Stimulated activated CD4-positive, alpha-beta T cell treated with anti-CD3 and anti-CD28 coated beads, TNF-alpha, amount 100 ng/mL, for 1 hour (primary cell): Measurements from ENCODE around the gene NTRK2.

Source experiments
- DNase-seq, 3 donors: peaks; one replicate each; pipeline ENCODE4 v3.0.0-alpha.2; 2020; ENCODE audit warnings: low read depth in 3 of 3, low spot score in 1 of 3

NTRK2 gene

DNA sequence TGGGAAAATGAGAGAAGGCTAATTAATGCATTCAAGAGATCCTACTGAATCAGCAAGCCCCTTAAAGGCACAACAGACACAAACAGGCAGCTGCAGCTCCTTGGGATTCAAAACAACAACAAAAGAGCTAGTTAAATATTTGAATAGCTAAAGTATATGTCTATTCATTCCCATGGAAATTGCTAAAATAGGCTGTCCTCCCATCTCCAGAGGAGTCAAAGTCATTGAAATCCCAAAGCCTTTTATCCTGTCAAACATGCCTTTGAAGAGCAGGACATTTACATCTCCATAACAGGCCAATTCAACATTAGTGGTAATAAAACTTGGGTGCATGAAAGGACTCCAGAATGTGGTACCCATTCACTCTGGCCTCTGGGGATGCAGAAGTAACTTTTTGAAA is 177.4 kb downstream of the NTRK2 start:
- no peak for DNase-seq

DNA sequence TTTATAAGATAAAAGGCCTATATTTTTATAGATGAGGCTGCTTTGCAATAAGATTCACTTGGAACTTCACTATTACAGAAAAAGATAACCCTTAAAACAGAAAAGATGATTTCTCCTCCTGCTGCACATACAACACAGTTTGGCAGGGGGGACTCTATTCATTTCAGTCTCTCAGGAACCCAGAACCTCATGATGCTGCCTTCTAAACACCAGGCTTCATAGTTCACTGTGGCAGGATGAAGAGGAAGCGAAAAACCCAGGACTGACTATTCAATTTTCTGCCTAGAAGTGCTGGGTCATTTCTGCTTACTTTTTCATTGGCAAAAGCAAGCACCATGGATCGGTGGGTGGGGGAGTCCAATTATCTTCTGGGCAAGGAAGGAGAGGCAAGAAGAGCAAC is 179.5 kb downstream of the NTRK2 start:
- no peak for DNase-seq

DNA sequence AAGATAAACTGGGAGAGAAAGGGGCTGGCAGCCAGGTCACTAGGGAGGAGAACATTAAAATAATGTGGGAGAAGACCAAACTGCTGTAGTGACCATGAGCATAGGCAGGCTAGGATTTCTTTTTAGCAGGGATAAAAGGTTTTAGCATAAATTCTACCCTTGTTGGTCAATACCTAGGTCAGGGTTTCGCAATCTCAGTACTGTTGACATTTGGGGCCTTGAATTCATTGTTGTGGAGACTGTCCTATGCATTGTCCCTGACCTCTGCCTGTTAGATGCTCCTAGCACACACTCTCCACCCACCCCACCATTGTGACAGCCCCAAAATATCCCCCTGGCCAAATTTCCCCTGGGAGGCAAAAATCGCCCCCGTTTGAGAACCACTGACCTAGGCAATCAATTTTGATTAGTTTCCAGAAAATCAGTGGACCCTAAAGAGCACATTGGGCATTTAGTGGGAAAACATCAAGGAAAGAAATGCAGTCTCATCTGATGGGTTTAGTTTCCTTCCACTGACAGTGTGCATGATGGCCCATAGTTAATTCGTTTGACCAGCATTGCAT is 181.4 kb downstream of the NTRK2 start:
- no peak for DNase-seq

DNA sequence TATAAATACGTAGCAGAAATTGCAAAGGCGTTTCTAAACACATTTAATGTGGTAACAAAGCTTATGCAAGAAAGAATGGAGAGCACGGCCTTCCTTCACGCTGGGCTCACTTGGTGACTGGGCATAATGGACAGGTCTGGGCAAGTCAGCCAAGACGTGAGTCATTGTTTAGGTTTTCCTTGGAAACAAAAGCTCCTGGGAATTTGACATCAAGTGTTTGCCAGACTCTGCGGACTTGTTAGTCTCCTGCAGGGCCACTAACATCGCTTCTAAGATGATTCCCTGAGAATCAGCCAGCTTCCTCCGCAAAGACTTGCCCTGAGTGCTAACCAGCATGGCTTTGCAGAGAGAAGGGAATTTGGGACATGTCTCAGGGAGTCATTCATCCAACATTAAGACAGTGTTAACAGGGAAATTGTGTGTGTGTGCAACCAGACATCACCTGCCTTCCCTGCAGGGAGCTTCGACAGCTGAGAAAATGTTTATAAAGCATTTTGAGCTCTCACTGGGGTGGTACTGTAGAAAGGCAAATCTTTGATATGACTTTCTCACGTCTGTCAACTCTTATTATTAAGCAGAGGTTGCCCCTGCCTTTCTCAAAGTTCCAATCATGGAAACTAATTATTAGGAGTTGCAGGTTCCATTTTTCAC is 182.5 kb downstream of the NTRK2 start:
- DNase-seq: no peak

DNA sequence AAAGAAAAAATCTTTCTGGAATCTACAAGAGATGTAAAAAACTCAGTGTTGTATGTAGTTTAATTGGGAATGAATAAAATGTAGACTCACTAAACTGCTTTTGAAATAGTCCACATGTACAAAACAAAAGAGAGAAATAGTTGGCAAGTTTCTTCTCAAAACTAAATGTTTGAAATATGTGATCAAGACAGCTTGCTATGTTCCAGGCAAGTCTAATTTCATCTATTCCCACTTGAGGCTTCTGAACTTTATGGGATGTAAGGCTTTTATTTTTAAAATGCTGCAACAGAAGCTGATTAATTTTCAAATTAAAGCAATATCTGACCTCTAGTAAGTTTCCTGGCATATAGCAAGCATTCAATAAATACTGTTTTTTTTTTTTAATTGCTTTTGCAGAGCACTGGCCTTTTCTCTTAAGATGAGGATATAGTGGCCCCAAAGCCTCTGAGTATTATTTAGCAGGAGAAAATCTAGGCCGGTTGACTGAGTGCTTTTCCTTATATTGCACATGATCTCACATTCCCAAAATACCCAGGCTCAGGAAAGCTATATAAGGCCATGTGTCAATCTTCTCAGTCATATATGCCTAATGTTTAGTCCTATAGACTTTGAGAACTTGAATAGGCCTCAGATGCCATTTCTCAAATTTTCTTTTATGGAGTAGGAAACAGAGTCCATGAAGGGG is 183.2 kb downstream of the NTRK2 start:
- DNase-seq: no peak

DNA sequence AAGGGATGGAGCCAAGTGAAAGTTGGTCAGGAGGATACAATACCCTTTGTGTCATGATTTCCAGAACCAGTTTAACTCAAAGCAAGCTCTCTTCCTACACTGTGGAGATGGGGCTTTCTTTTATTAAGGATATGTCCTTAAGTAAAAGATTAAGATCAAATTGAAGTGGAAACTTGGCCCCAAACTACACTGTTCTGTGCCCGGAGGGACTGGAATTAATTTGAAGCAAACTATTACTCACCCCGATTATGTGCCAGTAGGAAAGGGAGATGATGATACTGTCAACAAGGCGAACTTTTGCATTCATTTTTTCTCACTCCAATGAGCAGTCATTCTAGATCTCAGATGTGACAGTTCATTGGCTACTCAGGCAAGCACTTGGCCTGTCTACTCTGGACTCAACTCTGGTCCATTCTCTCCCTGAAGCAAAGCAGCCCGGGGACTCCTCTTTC is 186.7 kb downstream of the NTRK2 start:
- DNase-seq: no peak

DNA sequence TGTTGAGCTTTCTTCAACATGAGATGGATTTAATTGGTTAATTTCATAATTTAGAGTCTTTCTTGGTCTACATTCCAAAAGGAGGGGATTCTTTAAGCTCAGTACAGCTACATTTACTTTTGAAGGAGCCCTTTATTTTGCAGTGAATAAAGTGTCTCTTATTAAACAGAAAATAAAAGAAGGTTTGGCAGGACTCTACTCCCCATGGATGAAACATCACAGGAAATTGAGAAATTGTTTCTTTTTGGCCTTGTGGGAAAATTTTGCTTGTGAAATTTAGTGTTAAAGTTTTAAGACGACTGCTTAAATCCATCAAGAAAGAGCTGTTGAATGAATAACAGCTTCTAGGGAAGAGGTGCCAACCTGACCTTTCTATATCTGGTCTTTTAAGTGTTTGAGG is 187.7 kb downstream of the NTRK2 start:
- no peak for DNase-seq

DNA sequence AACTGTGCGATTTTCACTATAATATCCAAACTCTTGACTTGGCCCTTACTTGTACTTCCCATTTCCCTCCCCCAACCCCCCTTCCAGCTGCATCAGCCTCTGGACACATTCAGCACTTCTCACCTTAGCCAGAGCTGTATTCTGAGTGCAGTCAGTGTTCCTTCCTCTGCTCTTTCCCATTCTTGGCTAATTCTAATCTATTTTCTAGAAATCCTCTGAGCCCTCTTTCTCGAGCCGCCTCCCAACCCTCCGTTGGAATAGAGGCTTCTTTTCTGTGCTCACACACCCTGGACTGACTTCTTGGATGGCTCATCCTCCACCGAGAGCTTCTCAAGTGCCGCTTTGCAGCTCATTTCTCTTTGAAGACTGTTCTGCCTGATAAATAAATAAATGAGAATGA is 188.8 kb downstream of the NTRK2 start:
- no peak for DNase-seq

DNA sequence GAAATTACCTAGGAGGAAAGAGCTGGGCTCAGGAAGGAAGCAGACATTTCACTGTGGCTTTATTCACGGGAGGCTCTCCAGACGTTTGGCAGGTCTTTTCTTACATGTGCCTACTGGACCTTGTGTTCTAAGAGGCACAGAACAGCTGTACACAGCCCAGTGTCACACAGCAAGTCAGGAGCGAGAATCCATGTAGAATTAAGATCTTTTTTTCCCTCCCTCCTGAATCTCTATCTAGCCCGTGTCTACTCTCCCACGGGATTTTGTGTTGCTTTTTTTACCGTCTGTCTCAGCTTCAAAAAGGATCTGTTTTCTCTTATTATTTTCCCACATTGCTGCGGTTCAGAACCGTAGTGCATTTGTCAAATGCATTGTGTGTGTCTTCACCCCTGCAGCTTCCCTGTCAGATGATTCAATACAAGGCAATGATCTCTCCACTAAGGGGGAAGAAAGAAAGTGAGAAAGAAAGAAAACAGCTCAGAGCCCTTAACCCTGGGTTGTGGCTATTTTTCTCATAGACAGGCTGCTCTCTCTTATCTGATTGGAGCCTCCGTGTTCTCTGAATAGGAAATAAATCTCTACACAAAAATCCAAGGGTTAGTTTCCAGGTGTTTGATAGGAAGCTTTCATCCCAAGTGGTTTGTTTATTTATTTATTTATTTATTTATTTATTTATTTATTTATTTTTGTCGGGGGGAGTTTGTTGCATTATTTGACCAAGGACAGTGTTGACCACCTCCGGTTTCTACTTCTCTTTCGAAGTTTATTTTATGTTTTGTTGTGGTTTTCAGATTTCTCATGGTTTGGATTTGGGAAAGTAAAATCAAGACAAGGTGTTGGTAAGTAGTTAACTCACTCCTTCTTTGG is 191.0 kb downstream of the NTRK2 start:
- DNase-seq: no peak

DNA sequence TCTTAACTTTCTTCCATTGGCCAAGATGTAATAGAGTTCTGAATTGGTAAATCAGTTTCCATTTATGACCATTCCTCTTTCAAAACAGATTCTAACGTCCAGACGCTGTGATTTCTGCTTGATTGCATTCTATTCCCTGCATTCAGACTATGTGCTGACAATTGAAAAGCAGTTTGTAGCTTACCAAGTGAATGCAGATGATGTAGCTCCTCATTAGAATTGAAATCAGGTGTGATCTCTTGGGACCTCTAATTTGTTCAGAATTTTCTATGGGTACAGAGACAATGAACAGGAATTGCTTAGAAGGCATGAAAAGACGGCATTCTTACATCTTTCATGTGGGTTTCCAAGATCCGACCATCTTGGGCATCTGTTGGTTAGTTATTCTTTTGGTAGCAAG is 191.9 kb downstream of the NTRK2 start:
- no peak for DNase-seq

DNA sequence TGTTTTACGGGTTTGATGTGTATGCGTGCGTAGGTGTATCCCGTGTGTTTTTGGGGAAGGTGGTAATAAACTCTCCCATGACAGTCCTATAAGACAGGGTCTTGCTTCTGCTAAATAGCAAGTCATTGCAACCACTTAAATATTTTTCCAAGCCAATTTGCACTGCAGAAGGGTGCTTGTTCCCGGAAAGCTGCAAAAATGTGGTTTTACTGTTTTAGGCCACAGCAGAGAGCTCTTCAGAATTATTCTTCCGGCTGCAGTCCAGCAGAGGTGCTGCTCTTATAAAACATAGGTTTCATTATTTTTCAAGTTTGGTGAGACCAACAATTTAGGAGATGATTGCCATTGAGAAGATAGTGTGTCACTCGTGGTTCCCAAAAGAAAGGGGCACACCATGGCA is 192.8 kb downstream of the NTRK2 start:
- DNase-seq: no peak

DNA sequence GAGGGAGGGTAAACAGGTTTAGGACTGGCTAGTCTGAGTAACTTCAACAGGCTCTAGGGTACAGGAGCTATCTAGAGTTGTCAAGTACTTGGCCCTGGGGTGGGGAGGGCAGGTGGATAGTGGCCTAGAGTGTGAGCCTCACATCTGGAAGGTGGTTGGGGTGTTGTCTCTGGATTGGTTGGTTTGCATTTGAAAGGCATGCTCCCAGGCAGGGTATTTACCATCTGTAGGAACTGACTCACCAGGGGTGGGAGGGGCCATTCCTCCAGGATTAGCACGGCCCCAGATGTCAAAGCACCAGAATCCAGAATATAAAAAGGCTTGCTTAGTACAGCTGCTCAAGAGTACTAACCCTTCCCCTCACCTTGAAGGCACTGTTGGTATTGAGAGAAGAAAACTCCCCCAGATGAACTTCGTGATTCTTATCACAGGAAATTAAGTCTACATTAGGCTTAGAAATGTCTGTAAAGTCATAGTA is 193.3 kb downstream of the NTRK2 start:
- no peak for DNase-seq

DNA sequence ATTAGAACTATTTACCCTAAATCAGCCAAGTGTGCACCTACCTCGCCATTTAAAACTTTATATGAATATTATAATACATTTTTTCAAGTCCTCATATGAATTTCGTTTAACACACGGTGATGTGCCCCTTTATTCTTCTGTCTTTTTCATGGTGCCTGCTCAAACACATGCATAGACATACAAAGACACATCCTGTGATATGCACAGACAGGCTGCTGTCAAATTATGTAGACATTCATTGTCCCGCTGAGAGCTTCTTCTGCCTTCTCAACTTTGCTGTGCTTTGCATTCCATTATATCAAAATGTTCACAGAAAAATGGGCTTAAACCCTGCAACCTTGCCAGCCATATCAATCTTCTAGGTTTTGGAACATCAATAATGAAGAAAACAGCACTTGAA is 193.8 kb downstream of the NTRK2 start:
- no peak for DNase-seq

DNA sequence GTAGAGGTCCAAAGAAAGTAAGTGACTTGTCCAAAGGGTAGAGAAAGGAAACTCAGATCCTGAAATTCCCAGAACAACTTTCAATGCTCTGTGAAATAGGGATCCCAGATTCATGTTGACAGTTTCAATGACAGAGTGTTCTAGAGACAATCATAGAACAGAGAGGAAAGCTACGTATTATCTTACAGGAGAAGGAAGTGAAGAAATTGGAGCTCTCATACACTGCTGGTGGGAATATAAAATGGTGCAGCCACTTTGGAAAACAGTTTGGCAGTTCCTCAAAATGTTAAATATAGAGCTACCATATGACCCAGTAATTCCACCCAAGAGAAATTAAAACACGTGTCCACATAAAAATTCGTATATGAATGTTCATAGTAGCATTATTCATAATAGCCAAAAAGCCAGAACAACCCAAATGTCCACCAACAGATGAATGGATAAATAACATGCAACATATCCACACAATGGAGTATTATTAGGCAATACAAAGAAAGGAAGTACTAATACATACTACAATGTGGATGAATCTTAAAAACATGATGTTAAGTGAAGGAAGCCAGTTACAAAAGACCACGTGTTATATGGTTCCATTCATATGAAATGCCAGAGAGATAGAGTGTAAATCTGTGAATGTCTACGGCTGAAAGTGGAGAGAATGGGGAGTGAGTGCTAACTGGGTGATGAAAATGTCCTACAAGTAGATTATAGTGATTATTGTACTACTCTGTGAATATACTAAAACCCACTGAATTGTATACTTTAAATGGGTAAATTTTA is 197.1 kb downstream of the NTRK2 start:
- no peak for DNase-seq

DNA sequence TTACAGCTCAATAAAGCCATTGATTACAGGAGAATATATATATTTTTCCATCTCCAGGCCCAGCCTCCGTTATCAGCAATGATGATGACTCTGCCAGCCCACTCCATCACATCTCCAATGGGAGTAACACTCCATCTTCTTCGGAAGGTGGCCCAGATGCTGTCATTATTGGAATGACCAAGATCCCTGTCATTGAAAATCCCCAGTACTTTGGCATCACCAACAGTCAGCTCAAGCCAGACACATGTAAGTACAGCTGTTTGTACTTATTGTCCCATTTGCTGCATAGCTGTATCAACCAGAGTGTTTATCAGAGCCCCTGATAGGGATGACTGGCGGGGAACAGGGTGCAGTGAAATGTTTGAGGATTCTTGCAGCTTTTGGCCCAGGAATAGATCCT is 197.7 kb downstream of the NTRK2 start:
- no peak for DNase-seq

DNA sequence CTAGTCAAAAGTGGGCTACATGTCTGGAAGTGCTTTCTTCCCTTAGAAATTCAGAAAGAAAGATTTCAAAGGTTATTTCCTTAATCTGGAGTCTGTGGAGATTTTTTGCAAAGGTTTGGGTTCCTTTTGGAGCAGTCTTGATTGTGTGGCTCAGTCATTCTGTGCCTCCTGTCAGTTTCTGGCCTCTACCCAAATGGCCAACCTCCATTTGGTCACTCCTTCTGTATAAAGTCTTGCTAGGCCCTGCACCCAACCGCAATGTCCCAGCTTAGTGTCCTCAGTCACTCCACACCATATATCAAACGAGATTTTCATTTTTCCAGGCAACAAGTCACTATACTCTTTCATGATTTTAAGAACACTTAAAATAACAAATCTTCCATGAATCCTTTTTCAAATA is 199.6 kb downstream of the NTRK2 start:
- no peak for DNase-seq

DNA sequence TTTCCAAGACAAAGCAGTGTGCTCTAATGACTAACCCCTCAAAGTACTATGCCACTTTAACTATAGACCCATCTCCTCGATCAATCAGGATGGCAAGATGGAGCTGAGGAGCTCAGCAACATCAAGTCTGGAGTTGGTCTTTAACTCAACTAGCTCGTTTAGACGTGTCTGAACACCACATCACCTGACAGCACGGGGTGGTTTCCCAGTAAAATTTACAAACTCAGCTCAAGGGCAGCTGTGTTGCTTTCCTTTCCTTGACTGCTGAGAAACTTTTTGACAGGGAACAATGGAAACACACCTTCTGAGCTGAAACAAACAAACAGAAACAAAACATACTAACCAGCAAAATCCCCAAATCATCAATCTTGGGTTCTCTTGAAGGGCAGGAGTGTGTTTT is 202.5 kb downstream of the NTRK2 start:
- DNase-seq: no peak

DNA sequence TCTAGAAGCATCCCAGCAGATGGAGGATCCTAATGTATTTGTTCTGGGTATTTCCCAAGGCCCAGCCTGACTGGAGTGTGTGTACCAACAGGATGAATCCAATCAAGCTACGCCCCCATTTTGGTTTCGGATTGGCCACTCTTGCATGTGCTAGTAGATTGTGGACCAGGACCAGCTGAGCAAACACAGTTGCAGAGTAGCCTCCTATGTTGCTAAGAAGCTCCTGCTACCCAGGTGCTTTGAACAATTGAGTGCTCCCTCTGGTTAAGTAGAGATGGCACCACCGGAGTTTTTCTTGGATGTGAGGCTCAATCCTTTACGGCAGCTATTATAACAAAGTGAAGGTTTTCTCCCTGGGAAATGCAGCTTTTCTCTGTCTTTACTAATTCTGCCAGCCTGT is 204.5 kb downstream of the NTRK2 start:
- no peak for DNase-seq

DNA sequence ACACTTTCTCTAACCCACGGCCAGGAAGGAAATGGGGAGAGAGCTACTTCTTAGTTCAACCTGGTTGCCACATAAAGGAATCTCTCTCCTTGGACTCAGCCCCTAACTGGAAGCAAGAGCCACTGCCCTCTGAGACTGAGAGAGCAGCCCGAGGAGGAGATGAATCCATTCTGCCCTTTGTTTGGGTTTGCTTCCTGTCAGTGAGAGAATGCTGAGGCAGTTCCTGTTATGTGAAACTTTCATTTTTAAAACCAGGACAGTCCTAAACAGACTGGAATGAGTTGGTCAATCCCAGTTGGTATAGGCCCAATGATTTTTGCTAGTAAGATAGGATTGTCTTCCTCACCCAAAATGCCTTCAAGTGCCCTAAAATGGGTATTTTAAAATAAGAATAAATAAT is 205.1 kb downstream of the NTRK2 start:
- DNase-seq: no peak

DNA sequence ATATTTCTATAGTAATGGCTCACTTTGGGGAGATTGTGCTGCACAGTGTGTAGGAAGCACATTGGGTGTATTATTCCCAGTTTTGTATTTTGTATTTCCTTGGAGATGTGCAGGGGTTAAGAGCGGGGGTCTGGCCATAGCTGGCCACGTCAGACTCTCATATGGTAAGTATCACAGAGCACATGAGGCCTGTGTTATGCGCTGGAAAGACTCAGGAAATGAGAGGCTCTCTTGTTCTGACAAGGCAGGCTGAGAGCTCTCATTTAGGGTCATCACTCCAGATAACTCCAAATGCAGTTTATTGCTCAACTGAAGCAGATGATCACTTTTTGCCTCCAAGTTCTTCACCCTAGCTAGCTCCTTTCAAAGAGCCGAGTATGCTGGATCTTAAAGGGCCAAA is 205.7 kb downstream of the NTRK2 start:
- DNase-seq: no peak

DNA sequence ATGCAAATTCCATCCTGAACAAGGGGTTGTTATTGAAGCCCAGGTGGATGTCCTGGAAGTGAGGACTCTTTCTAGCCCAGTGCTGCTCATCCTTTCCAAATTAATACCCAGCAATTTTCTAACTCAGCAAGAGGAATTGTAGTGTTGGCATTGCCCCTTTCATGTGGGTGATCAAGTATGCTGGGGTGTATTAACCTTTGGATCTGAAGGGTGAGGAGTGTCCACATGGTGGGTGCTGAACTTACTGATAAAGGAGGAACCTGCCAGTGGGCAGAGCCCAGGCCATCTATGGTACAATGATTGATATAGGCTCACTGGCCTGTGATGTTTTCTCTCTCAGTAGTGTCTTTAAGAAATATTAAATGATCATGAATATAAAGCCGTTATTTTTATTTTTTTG is 210.1 kb downstream of the NTRK2 start:
- DNase-seq: no peak
